Body of pancreas (tissue), 4 donors: ENCODE results near the gene NR3C2. TPM values are rescaled to one million over a fixed set of nuclear protein-coding genes. Genes with fewer than 3 reads are reported as not detected.

Experiments
- ATAC-seq: fragments of 150-250 bp; one replicate; pipeline ENCODE4 v1.9.1; 2016
- DNase-seq, 4 donors: peaks; one replicate each; pipeline ENCODE4 v3.0.0-alpha.2; 2019
- H3K27ac ChIP-seq, 4 donors: fragments of 200-600 bp; sonication (generic); 1 replicate in 3 of 4; 2 replicates in 1 of 4; pipeline versions ENCODE4 v1.5.1 to v1.6.1; 2016 to 2019; ENCODE audit warnings: mild to moderate bottlenecking in 1 of 4, mixed read lengths in 1 of 4, moderate library complexity in 1 of 4
- H3K27me3 ChIP-seq, 2 donors: fragments of 200-600 bp; sonication (generic); one replicate each; pipeline ENCODE4 v1.6.0; 2016; ENCODE audit warnings: mild to moderate bottlenecking in 1 of 2
- H3K36me3 ChIP-seq, 2 donors: fragments of 200-600 bp; sonication (generic); replicated peaks in 1 of 2; 2 replicates each; pipeline ENCODE4 v1.5.1; 2016; ENCODE audit warnings: low read depth in 2 of 2; ENCODE audit not compliant: insufficient read depth in 1 of 2
- H3K4me1 ChIP-seq: fragments of 200-600 bp; sonication (generic); one replicate; pipeline ENCODE4 v1.6.0; 2016
- H3K4me3 ChIP-seq, 2 donors: fragments of 200-600 bp; sonication (generic); 1 replicate in 1 of 2; 2 replicates in 1 of 2; pipeline ENCODE4 v1.5.1; 2016 to 2019
- H3K9me3 ChIP-seq, 3 donors: fragments of 200-600 bp; sonication (generic); 1 replicate in 2 of 3; 2 replicates in 1 of 3; pipeline ENCODE4 v1.5.1; 2016
- POLR2A ChIP-seq, 3 donors: fragments of 450-650 bp; IDR thresholded peaks; one replicate each; pipeline ENCODE4 v1.6.1; 2016; ENCODE audit warnings: antibody characterized with exemption in 3 of 3, mild to moderate bottlenecking in 2 of 3
- WGBS, 2 donors: methylation state at CpG; one replicate each; pipeline ENCODE4 v1.1.5; 2017; 5-methylcytosine and 5-hydroxymethylcytosine counted together
- intact Hi-C: fragments of 100-400 bp; cut with DNase I; formaldehyde crosslinking; loops from one replicate; pipeline ENCODE4 v1.15.1; 2023
- total RNA-seq, 2 donors: library from RNA; depleted of rRNA; stranded (reverse); fragments of >200 nt; gene quantifications; one replicate each; pipeline ENCODE4 v1.1.0, GENCODE V29; 2016
- TF ChIP-seq, protein P1 (sequence below), 7 experiments: fragments of 450-650 bp in 4 of 7; fragments of 200-600 bp in 3 of 7; sonication (generic) in 3 of 7; IDR thresholded peaks; one replicate each; pipeline ENCODE4 v1.5.1; 2016 to 2019; ENCODE audit warnings: antibody characterized with exemption in 7 of 7

Gene NR3C2
- total RNA-seq, 2 donors from 2014 or later = 14.8 to 18.8 TPM

DNA sequence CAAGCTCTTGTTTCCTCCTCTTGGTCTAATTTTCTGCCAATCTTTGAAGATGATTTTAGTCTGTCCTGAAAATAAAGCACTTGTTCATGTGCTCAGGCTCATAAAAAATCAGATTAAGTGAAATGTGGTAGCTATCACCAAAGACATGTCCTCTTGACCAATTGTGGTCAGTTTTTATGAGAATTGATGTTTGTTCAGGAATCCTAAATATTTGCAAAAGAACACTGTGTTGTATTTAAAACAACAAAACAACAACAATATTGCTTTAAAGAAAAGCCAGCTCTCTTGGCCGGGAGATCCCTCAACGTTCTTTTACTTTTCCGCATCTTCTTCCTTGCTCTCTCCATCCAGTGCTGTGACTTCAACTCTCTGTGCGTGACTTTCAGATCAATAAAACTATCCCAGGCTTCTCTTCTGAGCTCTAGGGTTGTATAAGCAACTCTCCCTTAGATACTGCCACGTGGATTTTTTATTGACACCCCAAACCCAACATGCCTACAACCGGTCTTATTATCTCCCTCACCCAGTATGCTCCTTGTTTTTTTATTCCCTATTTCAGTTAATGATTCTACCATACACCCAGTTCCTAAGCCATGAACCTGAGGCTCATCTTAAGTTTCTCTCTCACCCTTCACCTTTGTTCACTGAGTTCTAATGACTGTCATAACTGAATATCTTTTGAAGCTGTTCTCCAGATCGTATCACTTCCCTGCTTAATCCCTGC is 400.4 kb downstream of the NR3C2 start:
- TF ChIP-seq POLR2A (IDR thresholded peaks at IDR 0.05) = no peak
- TF ChIP-seq, protein P1, sequence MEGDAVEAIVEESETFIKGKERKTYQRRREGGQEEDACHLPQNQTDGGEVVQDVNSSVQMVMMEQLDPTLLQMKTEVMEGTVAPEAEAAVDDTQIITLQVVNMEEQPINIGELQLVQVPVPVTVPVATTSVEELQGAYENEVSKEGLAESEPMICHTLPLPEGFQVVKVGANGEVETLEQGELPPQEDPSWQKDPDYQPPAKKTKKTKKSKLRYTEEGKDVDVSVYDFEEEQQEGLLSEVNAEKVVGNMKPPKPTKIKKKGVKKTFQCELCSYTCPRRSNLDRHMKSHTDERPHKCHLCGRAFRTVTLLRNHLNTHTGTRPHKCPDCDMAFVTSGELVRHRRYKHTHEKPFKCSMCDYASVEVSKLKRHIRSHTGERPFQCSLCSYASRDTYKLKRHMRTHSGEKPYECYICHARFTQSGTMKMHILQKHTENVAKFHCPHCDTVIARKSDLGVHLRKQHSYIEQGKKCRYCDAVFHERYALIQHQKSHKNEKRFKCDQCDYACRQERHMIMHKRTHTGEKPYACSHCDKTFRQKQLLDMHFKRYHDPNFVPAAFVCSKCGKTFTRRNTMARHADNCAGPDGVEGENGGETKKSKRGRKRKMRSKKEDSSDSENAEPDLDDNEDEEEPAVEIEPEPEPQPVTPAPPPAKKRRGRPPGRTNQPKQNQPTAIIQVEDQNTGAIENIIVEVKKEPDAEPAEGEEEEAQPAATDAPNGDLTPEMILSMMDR (IDR thresholded peaks at IDR 0.05) = no peak
- Histone ChIP-seq H3K4me3 (no peak overlapping the region), H3K9me3 (no peaks in the 10 kb centered on the region), H3K4me1 (no peaks in the 10 kb centered on the region), H3K36me3 (no peaks in the 10 kb centered on the region), H3K27ac (no peak overlapping the region), H3K27me3 (no peaks in the 10 kb centered on the region)
- ATAC-seq (no peak), DNase-seq (no peak)
- WGBS, 2 donors = 81 to 86% methylated on average over 7 of the region's 7 CpGs
- intact Hi-C loops = no loop called here

DNA sequence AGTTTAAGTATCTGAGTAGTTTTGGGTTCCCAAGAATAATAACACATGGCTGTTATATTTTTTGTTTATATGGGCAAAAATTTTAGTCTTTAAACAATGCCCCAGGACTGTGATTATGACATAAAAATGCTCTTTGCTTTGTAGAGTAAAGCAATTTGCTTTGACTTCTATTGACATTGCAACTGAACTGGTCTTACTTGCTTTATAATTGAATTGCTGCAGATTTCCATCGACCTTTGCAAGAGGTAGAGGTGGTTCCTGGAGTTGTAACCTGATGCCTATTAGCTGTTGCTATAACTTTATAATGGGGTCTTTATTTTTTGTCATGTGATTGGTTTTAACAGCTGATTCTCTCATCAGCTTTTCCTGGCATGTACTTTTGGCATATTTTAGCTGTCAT is 407.4 kb downstream of the NR3C2 start:
- TF ChIP-seq, protein P1 (IDR thresholded peaks at IDR 0.05) = no peak
- no peak for TF ChIP-seq POLR2A (IDR thresholded peaks at IDR 0.05)
- intact Hi-C loops = no loop called here
- DNase-seq = no peak
- peaks cover 4% of the 10 kb centered on the region for H3K4me1 ChIP-seq
- no peak overlapping the region for H3K27ac ChIP-seq
- no peak overlapping the region for H3K4me3 ChIP-seq
- no peaks in the 10 kb centered on the region for H3K9me3 ChIP-seq
- WGBS, 2 donors = 8 to 11% methylated on average over 1 of the region's 1 CpG
- H3K27me3 ChIP-seq = no peaks in the 10 kb centered on the region
- H3K36me3 ChIP-seq = no peaks in the 10 kb centered on the region
- no peak for ATAC-seq

DNA sequence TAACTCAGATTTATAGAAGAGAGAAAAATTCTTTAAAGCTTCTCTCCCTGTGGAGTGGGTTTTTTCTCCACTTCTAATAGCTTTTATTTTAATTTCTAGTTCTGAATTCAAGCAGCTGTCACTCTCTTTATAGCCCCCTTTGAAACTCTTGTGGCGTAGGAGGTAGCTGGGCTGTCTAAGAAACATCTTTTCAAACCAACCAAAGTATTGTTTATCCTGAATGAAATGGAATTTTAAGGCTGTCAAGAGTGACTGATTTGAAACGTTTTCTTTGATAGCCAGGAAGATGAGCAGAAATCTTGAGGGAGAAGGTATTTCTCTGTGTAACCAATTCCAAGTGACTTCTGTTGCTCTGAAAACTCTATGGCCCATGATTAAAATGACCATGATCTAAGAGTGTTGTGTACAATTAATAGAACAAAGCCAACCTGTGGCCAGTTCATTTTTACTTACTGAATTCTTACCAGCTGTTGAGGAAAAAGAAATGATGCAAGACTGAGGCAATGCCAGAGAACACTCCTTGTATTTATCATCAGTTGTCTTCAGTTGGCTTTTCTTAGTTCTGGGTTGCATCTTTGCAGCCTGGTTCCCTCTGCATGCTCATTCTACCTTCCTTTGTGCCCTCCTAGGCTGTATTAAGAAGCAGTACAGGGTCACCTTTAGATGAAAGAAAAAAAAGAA is 411.9 kb downstream of the NR3C2 start:
- intact Hi-C loops = no loop called here
- peaks cover 4% of the 10 kb centered on the region for H3K4me1 ChIP-seq
- ATAC-seq (no peak), DNase-seq (no peak)
- H3K36me3 ChIP-seq = no peaks in the 10 kb centered on the region
- 70 to 79% methylated on average over 2 of the region's 2 CpGs for WGBS, 2 donors
- no peaks in the 10 kb centered on the region for H3K9me3 ChIP-seq
- no peaks in the 10 kb centered on the region for H3K27me3 ChIP-seq
- no peak overlapping the region for H3K27ac ChIP-seq
- TF ChIP-seq, protein P1 (IDR thresholded peaks at IDR 0.05) = no peak
- TF ChIP-seq POLR2A (IDR thresholded peaks at IDR 0.05) = no peak
- H3K4me3 ChIP-seq = no peak overlapping the region

DNA sequence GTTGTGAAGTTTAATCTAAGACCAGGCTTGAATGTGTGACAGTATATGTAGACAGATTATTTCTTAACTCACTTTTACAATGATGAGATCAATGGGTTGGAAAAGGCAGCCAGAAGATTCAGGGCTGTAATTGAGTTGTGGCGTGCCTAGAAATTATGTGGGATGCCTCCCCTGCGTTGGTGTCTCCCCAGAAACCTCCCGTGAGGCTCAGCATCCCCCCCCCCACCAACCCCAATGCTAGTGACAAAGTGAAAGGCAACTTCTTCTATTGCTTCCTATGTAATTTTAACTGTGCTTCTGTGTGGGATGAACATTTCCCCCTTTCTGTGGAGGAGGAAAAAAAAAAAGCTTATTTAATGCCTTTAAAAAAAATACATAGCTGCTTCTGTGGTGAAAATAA is 412.4 kb downstream of the NR3C2 start:
- Histone ChIP-seq H3K9me3 (no peaks in the 10 kb centered on the region), H3K27me3 (no peaks in the 10 kb centered on the region), H3K27ac (no peak overlapping the region), H3K36me3 (no peaks in the 10 kb centered on the region), H3K4me1 (peaks cover 4% of the 10 kb centered on the region), H3K4me3 (no peak overlapping the region)
- ATAC-seq (no peak), DNase-seq (no peak)
- WGBS, 2 donors = 74 to 95% methylated on average over 3 of the region's 3 CpGs
- TF ChIP-seq, protein P1 (IDR thresholded peaks at IDR 0.05) = no peak
- TF ChIP-seq POLR2A (IDR thresholded peaks at IDR 0.05) = no peak
- intact Hi-C loops = no loop called here
